Spleen (tissue), 7 donors: ENCODE measurements around the gene C8G.

Experiments used
- CTCF ChIP-seq, 11 experiments: fragments of 200-600 bp in 7 of 11; fragments of 450-650 bp in 4 of 11; sonication (generic) in 4 of 11; IDR thresholded peaks in 8 of 11; conservative IDR thresholded peaks in 3 of 11; 1 replicate in 7 of 11; 2 replicates in 4 of 11; pipeline versions ENCODE4 v1.4.0 to v1.8.0; 2016 to 2021; ENCODE audit warnings: antibody characterized with exemption in 11 of 11, inconsistent platforms in 4 of 11, mild to moderate bottlenecking in 1 of 11
- POLR2A ChIP-seq, 3 donors: fragments of 450-650 bp; IDR thresholded peaks; one replicate each; pipeline ENCODE4 v1.5.1; 2017; ENCODE audit warnings: antibody characterized with exemption in 3 of 3, mild to moderate bottlenecking in 1 of 3
- POLR2AphosphoS5 ChIP-seq, 3 donors: sonication (generic); formaldehyde crosslinking; IDR thresholded peaks; one replicate each; pipeline ENCODE4 v1.5.1; 2017; ENCODE audit warnings: antibody characterized with exemption in 3 of 3
- donor health status: DM: no; HTN: no; CAD: no; lungs with moderate emphysema.
- donor health status: DM: no; HTN: no; CAD: no.
- donor health status: DM: no; HTN: no; CAD: no.

DNA sequence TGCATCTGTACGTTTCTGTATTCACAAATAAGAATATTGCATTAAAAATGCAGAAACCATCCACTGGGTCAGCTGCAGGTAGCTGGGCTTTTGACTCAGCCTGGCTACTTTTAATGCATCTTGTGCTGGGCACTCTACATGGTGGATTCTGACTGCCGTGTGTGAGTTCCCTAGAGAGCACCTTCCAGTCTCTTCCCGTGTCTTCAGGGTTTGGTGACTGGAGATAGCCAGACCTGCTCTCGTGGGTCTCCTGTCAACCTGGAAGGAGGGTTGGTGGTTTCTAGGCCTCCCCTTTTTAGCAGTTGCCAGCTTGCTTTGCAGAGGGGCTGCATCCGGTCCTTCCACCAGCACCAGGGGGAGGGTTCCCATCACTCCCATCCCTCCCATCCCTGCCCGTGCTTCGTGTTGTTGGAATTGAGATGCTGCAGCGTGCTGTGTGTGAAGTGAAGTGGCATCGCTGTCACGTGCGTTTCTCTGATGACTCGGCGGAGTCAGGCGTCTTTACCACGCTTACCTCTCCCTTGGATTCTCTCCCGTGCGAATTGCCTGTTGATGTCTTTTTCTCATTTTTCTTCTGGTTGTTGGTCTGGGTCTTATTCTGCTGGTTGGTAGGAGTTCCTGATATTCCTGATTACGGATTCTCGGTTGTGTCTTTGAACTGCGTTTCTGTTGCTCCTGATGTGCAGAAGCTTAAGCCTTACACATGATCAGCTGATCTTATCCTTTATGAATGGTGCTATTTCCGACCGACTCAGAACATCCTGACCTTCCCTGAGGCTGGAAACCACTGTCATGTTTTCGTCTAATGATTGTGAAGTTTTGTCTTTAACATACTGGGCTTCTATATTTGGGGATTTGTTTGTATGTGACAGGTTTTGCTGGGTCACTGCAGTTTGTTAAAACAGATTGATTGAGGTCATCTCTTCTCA, 17.4 kb upstream of the C8G start:
- no peak for TF ChIP-seq CTCF (IDR thresholded peaks at IDR 0.05 in 8 of 11, conservative IDR thresholded peaks at IDR 0.05 in 3 of 11)
- no peak for TF ChIP-seq POLR2A (IDR thresholded peaks at IDR 0.05)
- peak in 1 of 3 donors; percentile 12 for TF ChIP-seq POLR2AphosphoS5 (IDR thresholded peaks at IDR 0.05)
